Lower leg skin (tissue), 3 donors: Measurements from ENCODE around the gene ZDHHC14.

Experiments used
- POLR2A ChIP-seq, 2 donors: fragments of 450-650 bp; IDR thresholded peaks; one replicate each; pipeline ENCODE4 v1.6.1; 2016 to 2017; ENCODE audit warnings: antibody characterized with exemption in 2 of 2, mild to moderate bottlenecking in 1 of 2, moderate library complexity in 1 of 2
- TF ChIP-seq, protein P1 (sequence below), 3 donors: fragments of 450-650 bp; IDR thresholded peaks; one replicate each; pipeline ENCODE4 v1.5.1; 2016; ENCODE audit warnings: antibody characterized with exemption in 3 of 3, mild to moderate bottlenecking in 3 of 3, moderate library complexity in 2 of 3

DNA sequence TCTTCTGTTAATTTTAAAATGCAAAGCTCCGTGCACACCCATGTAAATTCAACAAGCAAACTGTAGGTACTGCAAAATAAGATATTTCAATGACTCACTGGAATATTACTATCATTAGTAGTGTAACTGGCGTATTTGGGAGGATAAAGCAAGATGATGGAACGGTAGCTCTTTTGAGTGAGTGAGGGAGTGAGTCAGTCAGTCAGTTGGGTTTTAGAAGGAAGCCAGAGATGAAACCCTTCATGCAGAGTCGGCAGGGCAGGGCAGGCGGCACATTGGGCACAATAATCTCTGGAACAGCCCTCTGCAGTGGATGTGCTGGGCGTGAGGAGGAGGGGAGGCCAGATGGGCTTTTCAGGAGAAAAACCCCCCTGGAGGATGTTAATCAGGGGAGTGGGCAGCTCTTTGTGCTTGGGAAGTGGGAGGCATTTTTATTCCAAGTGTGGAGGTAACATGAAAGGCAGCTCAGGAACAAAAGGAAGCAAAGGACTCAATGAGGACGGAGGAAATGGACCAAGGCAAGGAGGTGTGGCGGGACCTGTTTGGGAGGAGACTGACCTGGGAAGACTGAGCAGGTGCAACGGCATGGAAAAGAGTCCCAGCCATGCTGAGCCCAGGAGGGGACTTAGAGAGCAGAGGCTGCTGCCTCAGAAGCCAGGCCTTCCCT, 171.2 kb downstream of the ZDHHC14 start:
- TF ChIP-seq, protein P1, sequence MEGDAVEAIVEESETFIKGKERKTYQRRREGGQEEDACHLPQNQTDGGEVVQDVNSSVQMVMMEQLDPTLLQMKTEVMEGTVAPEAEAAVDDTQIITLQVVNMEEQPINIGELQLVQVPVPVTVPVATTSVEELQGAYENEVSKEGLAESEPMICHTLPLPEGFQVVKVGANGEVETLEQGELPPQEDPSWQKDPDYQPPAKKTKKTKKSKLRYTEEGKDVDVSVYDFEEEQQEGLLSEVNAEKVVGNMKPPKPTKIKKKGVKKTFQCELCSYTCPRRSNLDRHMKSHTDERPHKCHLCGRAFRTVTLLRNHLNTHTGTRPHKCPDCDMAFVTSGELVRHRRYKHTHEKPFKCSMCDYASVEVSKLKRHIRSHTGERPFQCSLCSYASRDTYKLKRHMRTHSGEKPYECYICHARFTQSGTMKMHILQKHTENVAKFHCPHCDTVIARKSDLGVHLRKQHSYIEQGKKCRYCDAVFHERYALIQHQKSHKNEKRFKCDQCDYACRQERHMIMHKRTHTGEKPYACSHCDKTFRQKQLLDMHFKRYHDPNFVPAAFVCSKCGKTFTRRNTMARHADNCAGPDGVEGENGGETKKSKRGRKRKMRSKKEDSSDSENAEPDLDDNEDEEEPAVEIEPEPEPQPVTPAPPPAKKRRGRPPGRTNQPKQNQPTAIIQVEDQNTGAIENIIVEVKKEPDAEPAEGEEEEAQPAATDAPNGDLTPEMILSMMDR (IDR thresholded peaks at IDR 0.05) = no peak
- no peak for TF ChIP-seq POLR2A (IDR thresholded peaks at IDR 0.05)
